Lung microvascular endothelial cell (primary cell): ENCODE data around the gene FZR1. TPM values are rescaled to one million over a fixed set of nuclear protein-coding genes. Genes with fewer than 3 reads are reported as not detected.

Source experiments
- DNase-seq, 2 donors: peaks; one replicate each; pipeline versions ENCODE4 v3.0.0 to v3.0.0-alpha.2; 2010; ENCODE audit warnings: low read depth in 2 of 2
- total RNA-seq: library from RNA; depleted of rRNA; stranded (reverse); fragments of >200 nt; gene quantifications from 2 replicates; pipeline ENCODE4 v1.2.1, GENCODE V29; 2014

The FZR1 gene
- 21.1 and 25.2 TPM in 2 replicates for total RNA-seq

DNA sequence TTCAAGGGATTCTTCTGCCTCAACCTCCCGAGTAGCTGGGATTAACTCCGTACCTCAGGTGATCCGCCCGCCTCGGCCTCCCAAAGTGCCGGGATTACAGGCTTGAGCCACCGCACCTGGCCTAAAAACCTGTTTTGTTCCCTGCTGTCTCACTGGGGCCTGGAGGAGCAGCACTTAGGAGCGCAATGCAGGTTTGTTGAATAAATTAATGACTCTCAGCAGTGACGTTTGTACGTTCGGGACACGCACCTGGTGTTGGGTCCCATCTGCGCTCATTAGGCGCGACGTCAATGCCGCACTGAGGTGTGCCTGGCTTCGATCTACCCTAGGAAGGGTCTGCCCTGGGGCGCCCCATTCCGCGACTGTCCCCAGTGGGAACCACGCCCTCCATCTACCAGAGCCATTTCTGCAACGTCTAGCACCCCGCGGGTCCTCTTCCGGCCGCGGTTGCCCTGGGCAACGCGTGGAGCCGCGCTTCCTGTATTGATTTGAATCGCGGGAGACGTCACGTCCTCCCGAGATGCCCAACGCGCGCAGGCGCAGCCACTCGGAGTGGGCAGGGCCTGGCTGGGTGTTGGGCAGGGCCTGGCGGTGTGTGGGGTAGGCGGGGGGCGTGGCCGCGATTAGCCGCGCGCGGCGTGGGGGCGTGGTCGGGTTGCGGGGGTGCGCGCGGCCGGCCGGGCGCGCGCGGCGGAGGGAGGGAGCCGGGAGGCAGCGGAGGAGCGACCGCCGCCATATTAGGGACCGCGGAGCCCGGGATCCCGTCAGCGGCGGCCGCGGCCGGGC is at the start of gene FZR1:
Gene FZR1, plus strand, starts transcription at position 714 of the 786 bp plus-strand sequence. CDS start 16,679 bp downstream, outside the sequence.
- DNase-seq = peak; percentile 98 to 99

DNA sequence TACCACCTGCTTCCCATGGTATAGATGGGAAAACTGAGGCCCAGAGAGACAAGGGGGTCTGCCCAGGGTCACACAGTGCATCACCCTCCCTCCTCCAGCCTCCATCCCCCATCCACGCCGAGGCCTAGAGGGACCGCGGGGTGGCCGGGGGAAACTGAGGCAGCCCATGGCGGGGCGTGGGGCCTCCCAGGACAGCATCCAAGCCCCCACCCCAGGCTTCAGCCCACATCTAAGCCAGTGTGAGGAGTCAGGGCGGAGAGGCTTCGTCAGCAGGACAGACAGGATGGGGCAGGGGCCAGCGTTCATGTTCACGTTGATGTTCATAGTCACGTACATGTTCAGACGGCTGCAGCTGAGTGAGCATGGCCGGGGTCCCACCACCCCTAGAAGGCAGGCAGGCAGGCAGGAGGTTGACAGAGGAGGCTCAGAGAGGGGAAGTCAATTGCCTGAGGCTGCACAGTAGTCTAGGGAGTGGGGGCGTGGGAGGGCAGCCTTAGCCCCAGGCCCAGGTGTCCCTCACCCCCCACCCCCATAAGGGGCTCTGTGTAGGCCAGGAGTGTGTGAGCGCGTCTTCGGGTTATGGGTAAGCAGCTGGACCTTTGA is 49.1 kb upstream of the FZR1 start:
- DNase-seq = no peak

DNA sequence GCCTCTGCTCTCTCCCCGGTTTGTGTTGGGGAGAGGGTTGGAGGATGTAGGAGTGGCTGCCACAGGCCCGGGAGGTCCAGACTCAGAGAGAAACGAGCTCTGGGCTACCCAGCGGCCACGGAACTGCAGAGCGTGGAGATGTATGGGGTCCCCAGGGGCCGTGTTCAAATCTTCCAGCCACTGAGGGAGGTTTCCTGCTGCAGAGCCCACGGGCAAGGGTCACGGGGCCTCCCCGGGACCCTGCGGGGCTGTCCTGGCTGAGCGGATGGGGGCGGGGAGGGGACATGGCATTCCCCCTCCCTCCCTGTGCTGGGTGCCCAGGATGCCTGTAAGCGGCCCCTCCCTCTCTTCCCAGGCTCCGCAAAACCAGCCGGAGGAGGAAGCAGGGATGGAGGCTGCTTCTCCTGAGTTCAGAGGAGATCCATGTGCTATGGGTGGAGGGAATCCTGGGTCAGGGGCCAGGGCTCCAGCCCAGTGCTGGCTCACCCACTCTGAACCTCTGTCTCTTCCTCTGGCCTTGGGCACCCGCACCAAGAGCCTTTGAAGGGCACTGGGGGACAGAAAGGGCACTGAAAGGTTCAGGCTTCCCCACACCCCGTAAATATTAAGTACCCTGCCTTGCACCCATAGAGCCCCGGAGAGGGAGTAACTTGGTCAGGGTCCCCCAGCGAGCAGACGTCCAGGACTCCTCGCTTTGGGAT is 48.4 kb upstream of the FZR1 start:
- DNase-seq = no peak

DNA sequence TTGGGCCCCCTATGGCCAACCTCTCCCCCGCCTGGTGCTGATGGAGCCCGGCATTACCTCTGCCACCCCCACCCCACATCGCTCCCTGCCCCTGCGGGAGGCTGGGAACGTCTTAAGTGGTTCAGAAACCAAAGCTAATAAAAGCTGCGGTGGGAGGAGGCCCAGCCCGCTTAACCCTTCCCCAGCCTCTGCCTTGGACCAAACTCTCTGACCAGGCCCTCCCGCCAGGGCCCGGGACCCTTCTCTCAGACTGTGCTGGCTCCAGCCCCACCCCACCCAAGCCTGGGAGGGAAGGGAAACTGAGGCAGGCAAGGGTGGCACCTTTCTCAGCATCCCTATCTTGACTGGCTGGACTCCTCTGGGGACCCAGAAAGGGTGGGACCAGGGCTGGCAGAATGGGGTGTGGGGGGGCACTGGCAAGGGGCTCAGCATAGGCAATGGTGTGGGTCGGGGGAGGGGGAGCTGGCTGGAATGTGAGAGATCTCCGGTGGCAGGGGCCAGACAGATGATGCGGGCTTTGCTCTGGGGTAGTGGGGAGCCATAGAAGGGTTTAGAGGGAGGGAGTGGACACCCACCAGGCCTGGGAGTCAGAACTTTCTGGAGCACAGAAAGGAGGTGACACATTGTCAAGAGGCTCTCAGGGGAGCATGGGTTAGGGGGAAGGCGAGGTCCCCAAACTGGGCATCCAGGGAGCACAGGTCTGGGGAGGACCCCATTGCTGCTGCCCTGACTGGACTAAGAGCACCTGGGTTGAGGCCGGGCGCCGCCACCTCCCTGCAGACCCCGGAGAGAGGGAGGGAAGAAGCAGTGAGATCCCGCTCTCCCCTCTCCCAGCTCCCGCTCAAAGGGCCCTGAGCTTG is 47.7 kb upstream of the FZR1 start:
- no peak for DNase-seq

DNA sequence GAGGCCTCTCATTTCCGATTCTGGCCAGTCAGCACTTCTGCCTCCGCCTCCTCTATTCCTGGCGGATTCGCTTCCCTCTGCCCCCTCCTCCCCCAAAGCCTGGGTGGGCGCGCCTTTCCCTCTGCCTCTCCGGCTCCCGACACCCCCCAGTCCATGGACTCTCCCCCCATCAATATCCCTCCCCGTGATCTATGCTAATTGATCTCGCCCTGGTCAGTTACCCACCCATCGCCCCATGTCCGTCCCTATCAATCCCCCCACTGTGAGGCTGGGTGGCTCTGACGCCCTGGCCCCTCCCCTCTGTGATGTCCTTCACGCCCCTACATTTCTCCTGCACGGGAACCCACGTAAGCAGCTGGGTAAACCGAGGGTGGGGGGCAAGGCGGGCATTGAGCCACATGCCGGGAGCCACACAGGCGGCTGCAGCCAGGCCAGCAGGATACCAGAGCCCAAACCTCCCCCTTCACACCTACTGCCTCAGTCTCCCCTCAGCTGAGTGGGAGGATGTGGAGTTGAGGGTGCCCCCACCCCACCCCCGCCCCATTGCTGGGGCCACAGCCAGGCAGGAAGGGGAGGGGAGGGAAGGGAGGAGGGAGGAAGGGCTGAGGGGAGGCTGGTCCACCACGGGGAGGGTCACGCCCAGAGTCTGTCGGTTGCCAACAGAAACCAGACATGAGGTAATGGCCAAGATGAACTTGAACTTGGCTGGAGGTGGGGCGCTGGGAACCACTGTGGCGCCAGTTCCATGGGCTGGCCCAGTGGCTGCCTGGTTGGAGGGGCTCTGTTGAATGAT is 46.8 kb upstream of the FZR1 start:
- DNase-seq = peak; percentile 94 to 95

DNA sequence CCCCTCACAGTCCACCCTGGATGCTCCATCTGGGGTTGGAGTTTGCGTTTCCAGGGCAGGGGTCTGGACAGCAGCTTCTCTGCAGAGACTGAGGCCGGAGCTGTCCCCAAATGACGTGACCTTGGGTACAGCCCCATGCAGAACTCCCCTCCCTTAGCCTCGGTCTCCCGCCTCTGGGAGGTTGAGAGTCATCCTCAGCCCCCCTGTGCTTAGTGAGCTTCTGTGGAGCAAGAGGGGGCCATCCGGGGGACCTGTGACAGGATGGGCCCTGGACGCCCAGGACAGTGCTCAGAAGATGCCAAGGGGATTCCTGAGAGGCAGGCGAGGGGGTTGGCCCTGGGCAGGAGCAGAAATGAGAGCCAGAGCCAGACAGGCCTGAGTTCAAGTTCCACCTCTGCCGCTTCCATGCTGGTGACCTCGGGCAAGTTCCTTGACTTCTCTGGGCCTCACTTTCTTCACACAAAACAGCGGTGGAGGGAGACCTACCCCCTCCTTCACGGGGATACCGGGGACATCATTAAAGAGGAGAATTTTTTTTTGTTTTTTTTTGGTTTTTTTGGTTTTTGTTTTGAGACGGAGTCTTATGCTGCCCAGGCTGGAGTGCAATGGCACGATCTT is 46.0 kb upstream of the FZR1 start:
- no peak for DNase-seq

DNA sequence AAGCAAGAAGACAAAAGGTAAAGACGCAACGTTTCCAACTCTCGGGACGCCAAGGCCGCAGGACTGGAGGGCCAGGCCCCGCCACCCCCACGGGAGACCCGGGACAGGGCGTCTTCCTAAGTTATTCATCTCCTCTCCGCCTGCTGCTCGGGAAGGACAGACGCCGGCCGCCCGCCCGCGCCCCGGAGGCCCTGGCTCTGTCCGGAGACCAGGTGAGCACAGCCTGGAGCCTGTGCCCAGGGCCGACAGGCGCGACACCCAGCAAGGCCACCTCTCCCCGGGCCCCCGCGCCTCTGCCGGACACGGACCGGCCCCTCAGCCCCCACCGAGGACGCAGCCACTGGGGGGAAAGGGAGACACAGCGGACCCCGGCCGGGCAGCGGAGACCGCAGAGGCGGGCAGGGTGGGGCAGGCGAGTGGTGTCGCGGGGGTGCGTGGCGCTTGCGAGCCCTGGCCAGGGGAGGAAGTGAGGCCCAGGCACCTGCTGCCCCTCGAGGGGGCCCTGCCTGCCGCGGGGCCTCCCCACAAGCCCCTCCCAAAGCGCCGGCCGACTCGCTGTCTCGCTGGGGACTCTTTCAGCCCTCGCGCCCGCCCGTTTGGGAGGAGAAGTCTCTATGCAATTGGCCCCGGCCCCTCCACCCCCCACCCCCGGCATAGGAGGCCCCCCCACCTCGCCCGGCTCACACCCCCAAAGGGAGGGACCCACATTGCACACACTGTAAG is 43.0 kb upstream of the FZR1 start:
- DNase-seq = no peak

DNA sequence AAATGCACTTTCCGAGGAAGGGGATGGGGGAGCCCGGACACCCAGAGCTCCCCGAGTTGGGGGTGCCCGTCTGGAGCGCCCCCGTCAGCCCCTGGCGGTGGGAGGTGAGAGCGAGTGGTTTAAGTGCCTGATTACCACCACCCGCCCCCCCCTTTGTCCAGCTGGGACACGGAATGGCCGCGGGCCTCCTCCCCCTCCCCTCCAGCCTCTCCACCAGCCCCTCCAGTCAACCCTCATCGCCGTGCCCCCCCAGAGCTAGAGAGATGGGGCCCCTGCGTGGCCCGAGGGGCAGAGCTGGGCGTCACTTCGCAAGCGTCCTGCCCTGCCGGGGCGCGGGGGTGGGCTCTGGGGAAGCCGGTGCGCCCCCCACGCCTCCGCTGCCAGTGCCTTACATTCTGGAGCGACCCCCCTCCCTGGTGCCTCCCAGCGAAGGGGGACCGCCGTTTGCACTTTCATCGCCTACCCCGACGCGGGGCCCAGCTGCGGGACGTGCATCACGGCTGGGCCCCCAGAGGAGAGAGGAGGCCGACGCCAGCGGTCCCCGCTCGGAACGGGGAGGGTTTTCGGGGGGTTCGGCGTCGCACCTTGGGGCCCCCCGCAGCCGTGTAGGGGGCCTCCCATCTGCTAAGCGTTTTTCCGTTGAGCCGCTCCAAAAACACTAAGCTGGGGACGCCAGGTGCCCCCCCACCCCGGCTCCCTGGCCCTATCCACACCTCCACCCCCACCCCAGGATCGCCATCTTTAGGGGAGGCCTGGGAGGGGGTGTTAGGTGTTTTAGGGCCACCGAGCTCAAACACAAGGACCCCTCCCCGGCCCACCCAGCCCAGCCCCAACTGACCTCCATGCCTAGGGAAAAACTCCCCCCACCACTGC is 42.2 kb upstream of the FZR1 start:
- no peak for DNase-seq

DNA sequence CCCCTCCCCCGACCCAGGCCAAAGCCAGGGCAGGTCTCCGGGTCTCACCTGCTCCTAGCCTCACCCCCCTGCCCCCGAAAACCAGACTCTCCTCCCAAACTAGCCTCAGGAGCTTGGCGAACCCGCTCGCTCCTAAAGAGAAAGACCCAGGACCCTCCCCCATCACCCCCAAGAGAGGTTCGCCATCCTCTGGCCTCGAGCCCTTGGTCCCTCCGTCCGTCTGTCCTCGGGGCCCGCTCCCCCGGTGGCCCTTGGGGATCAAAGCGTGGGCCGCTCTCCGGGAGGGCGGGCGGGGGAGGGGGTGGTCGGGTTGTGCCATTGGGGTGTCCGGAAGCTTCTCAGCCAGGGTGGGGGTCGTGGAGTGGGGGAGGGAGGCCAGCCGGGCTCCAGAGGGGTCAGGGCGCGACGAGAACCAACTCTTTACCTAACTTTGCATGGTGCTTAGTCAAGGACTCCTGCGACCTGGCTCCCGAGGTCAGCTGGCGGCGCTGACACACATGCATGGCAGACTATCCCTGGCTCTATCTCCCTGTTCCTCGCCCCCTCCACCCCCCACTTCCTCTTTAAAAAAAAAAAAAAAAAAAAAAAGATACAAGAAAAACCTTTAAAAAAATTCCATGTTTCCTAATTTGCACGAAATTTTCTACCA is 41.4 kb upstream of the FZR1 start:
- DNase-seq = no peak

DNA sequence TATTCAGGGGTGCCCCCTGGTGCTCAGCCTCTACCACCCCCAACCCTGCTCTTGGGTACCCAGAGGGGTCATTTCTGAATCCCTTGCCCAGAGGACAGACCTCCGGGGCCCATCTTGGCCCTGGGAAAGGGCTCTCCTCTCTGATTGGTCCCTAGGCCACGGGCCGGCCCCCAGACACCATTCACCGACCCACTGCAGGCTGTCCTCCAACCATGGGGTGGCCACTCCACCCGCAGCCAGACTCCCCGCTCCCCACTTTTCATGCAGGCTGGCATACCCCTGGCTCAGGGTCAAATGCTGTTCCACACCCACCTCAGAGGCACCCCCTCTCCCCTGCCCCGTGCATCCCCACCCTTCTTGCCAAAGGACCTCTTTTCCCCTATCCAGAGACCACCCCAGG is 40.6 kb upstream of the FZR1 start:
- DNase-seq = no peak

DNA sequence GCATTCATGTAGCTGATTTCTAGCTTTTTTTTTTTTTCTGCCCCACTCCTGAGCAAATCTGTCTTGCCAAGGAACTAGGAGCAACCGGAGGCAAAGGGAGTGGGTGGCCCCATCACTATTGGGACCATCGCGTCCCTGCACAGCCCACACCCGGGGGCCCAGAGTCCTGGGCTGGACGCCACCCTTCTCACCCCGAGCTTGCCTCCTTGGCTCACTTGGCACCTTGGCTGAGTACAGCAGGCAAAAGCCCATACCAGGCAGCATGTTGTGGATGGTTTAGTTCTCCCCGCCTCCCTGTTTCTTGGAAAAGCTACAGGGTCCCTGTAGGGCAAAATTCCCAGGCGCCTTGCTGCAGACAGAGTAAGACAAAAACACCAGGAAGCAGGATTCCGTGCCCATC is 39.5 kb upstream of the FZR1 start:
- DNase-seq = no peak

DNA sequence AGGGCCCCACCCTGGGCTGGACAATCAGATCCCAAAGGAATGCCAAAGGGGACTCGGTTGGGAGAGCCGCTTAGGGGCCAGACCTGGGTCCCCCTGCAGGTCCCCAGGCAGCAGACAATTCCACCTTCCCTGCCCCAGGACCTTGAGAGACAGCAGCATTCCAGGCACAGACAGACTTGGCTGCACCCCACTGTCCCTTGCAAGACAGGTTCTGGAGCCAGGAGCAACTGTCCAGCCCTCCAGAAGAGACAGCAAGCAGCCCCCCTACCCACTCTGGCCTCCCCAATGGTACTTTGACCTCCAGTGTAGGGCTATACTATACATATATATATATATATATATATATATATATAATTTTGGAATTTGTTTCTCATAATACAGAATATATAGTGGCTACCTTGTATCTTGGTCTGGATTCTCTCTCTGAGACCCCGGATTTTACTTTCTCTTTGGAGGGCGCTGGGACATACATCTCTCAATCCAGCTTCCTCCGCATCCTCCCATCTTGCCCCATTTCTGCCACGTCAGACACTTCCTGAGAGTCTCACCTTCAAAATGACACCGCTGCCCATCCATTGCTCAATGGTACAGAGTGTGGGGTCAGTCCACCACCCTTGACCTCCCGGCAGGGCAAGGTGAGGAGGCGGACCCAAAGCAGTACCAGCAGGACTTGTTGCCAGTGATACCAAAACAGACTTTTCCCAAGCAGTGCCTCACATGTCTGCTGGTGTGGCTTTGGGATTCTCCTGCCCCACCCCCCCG is 38.5 kb upstream of the FZR1 start:
- DNase-seq = no peak

DNA sequence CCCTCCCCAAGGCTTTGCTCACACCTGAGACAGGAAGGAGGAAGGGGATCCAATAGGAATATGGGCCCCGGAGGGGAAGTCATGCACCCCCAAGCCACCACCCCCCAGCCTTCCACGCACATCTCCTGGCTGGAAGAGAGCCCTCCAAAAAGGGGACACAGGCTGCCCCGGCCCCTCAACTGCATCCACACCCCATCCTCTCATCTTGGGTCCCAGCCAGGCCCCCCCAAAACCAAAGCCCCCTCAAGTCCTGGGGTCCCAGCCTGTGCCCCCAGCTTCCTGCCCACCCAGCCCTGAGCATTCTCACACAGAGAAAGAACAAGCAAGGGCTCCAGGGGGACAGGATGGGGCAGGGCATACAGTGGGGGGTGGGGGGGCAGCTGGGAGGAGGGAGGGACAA is 37.9 kb upstream of the FZR1 start:
- DNase-seq = no peak

DNA sequence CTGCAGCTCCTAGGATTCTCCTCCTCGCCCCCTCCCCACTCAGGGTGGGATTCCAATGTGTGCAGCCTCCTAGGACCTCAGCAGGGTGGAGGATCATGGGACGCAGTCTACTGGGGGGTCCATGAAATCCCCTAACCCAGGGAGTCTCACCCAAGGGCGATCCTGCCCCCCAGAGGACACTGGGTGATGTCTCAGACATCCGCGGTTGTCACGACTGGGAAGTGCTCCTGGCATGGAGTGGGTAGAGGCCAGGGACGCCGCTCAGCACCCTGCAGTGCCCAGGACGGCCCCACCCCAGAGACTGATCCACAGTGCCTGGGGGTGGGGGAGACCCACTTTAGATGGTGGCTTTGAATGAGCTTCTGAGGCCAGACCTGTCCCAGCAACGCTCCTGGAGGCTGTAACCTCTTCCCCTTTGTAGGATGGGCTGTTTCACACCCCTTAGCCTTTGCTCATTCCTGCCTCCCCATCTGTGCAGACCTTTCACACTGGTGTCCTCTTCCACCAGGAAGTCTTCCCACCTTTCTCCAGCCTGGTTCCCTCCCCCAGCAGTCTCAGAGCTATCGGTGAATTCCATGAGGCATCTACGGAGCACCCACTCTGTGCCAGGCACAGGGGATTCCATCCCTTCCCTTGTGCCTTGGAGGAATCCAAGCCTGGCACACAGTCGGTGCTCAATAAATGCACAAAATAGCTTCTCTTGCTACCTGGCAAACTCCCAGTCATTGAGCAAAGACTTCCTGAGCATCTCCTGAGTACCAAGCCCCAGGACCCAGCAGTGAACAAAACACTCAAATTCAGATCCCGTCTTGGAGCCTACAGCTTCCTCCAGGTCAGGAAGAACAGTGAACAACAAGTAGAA is 36.2 kb upstream of the FZR1 start:
- DNase-seq = no peak

DNA sequence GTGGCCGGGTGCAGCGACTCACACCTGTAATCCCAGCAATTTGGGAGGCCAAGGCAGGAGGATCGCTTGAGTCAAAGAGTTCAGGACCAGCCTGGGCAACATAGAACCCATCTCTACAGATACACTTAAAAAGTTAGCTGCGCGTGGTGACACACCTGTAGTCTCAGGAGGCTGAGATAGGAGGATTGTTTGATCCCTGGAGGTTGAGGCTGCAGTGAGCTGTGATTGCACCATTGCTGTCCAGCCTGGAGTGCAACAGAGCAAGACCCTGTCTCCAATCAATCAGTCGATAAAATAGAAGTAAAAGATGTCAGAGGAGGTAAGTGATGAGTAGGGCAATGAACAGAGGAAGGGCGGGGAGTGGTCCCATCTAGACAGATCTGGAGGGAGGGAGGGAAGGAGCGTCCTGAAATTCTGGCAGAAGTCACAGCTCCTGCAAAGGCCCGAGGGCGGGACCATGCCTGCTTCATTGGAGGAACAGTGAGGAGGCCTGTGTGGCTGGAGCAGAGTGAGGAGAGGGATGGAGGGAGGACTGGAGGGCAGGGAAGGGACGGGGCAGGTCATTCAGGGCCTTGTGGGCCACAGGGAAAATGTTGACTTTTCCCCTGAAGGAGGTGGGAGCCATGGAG is 35.5 kb upstream of the FZR1 start:
- DNase-seq = no peak
